ENCODE results near the gene SFRP5.

SFRP5 gene

GRCh38 chr10:97812696-97813095 is 40.9 kb upstream of the SFRP5 start:
- no peak for DNase-seq (ENCODE audit: low read depth)
- no peak overlapping the region for H3K4me3 ChIP-seq (ENCODE audit: low read depth, low read length)
- TF ChIP-seq, protein P1, sequence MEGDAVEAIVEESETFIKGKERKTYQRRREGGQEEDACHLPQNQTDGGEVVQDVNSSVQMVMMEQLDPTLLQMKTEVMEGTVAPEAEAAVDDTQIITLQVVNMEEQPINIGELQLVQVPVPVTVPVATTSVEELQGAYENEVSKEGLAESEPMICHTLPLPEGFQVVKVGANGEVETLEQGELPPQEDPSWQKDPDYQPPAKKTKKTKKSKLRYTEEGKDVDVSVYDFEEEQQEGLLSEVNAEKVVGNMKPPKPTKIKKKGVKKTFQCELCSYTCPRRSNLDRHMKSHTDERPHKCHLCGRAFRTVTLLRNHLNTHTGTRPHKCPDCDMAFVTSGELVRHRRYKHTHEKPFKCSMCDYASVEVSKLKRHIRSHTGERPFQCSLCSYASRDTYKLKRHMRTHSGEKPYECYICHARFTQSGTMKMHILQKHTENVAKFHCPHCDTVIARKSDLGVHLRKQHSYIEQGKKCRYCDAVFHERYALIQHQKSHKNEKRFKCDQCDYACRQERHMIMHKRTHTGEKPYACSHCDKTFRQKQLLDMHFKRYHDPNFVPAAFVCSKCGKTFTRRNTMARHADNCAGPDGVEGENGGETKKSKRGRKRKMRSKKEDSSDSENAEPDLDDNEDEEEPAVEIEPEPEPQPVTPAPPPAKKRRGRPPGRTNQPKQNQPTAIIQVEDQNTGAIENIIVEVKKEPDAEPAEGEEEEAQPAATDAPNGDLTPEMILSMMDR (IDR thresholded peaks at IDR 0.05; ENCODE audit: control insufficient read depth, extremely low read depth, insufficient read depth): no peak

DNA sequence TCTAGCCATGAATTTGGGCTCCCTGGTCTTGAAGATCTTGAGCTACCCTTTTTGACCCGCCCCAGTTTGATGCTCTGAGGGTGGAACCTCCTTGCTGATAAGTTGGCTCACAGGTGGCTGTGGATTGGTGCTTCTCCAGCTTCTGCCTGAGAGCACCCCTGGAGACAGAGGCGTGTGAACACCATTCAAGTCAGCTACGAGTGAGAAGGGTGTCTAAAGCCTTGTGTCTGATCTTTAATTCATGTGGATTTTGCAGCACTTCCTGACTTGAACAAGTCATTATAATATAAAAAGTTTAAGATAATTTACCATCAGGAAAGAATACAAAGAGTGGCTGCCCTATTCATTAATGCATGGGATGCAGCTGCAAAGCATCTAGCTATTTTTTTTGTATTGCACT is 40.2 kb upstream of the SFRP5 start:
- no peak overlapping the region for H3K4me3 ChIP-seq (ENCODE audit: low read depth, low read length)
- TF ChIP-seq, protein P1 (IDR thresholded peaks at IDR 0.05; ENCODE audit: control insufficient read depth, extremely low read depth, insufficient read depth): no peak
- DNase-seq (ENCODE audit: low read depth): no peak

DNA sequence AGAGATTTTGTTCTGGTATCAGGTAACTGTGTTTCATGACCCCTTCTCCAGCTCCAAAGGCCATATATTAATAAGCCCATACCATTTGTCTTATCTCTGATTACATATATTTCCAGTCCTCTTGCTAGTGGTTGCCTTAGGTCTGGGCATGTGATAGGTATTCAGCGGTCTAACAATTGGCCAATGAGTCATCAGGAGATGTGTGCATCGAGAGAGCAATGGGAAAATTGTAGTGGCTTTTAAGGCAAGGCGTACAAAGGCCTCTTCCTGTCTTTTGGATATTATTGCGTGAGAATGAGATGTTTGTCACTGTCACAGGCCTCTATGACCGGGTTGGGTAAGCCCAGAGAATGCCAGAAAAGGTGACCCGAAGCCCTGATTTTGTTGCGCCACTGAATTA is 38.6 kb upstream of the SFRP5 start:
- TF ChIP-seq, protein P1 (IDR thresholded peaks at IDR 0.05; ENCODE audit: control insufficient read depth, extremely low read depth, insufficient read depth): no peak
- no peak for DNase-seq (ENCODE audit: low read depth)

GRCh38 chr10:97805949-97806348 is 34.1 kb upstream of the SFRP5 start:
- DNase-seq (ENCODE audit: low read depth): no peak
- H3K4me3 ChIP-seq (ENCODE audit: low read depth, low read length): no peak overlapping the region
- TF ChIP-seq, protein P1 (IDR thresholded peaks at IDR 0.05; ENCODE audit: control insufficient read depth, extremely low read depth, insufficient read depth): no peak

More for the DNA sequence above, 38.6 kb upstream of the SFRP5 start:
- no peak overlapping the region for H3K4me3 ChIP-seq (ENCODE audit: low read depth, low read length)

DNA sequence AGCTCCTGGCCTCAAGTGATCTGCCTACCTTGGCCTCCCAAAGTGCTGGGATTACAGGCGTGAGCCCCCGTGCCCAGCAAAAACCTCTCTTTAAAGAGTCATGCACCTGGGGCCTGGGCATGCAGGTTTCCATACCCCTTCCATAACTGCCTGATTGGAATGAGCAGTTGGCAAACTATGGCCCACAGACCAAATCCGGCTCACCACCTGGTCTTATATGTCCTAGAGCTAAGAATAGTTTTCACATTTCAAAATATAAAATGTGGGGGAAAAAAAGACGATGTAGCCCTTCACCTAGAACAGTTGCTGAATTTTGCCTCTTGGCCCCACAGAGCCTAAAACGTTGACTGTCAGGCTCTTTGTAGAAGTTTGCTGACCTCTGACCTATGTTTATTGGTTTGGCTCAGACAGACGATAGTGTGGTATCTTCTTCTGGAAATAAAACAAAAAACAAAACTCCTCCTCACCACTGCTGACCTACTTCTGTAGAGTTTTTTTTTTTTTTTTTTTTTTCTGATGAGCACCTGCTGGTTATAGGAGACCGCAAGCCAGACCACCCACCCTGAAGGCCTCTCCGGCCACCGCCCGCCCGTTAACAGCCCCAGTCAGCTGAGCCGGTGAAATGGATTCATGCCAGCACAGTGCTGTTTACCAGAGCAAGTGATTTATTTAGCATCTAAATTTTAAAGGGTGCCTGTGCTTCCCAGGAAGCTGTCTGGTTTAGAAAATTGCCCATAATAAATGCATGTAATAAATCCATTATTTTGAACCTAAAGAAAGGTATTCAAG is 33.5 kb upstream of the SFRP5 start:
- TF ChIP-seq, protein P1 (IDR thresholded peaks at IDR 0.05; ENCODE audit: control insufficient read depth, extremely low read depth, insufficient read depth): no peak
- DNase-seq (ENCODE audit: low read depth): no peak
- H3K4me3 ChIP-seq (ENCODE audit: low read depth, low read length): no peak overlapping the region

- H3K4me3 ChIP-seq (ENCODE audit: low read depth, low read length): no peak overlapping the region
- TF ChIP-seq, protein P1 (IDR thresholded peaks at IDR 0.05; ENCODE audit: control insufficient read depth, extremely low read depth, insufficient read depth): no peak
- DNase-seq (ENCODE audit: low read depth): no peak
Measured at GRCh38 chr10:97801422-97801821, 29.6 kb upstream of the SFRP5 start.

DNA sequence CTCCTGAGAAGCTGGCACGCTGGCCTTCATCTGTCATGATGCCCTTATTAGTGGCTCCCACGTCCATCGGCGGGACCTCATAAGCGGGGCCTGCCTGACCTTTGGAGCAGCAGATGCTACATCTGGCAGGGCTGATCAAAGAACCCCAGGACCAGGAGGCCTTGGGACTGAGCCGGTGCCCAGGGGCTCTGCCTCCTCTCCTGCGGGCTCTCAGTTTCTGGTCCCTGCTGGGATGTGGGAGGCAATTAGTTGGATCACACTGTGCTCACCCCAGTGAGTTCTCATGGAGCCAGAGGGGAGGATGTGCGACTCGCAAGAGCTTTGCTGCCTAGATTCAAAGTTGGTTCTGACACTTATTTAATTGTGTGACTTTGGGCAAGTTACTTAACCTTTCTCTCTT is 28.7 kb upstream of the SFRP5 start:
- TF ChIP-seq, protein P1 (IDR thresholded peaks at IDR 0.05; ENCODE audit: control insufficient read depth, extremely low read depth, insufficient read depth): no peak
- no peak for DNase-seq (ENCODE audit: low read depth)
- no peak overlapping the region for H3K4me3 ChIP-seq (ENCODE audit: low read depth, low read length)

Measured in LNCaP clone FGC (cell line).